Measurements from ENCODE around the gene TBC1D10B.

Gene TBC1D10B

GRCh38 chr16:30357715-30358576 lies 12.3 kb downstream of the TBC1D10B start:
- Histone ChIP-seq H2AK5ac (ENCODE audit: low read length) (no peak overlapping the region), H3K9ac (ENCODE audit: low read length) (no peak overlapping the region)

GRCh38 chr16:30357085-30357714 lies 13.1 kb downstream of the TBC1D10B start:
- peaks cover 52 to 58% of the 10 kb centered on the region in 2 experiments for H3K36me3 ChIP-seq (ENCODE audit: control insufficient read depth in 1 of 2, insufficient read depth in 2 of 2, low read length in 2 of 2)
- peak overlapping the region; percentile 19 for H4K8ac ChIP-seq (ENCODE audit: low read depth, low read length)
- H2BK5ac ChIP-seq (ENCODE audit: low read depth, low read length, poor library complexity): no peak overlapping the region
- peak overlapping the region; percentile 3 for H4K12ac ChIP-seq (ENCODE audit: low read depth, low read length)
- H3K79me2 ChIP-seq (ENCODE audit: control insufficient read depth, insufficient read depth, low read length, poor library complexity): peaks cover 10% of the 10 kb centered on the region
- peaks cover 15% of the 10 kb centered on the region for H3K79me1 ChIP-seq (ENCODE audit: low read length)
- no peak overlapping the region for H3K4me3 ChIP-seq (ENCODE audit: low read depth, low read length)
- no peak overlapping the region for H3K9ac ChIP-seq (ENCODE audit: low read length)
- H2BK120ac ChIP-seq (ENCODE audit: insufficient read depth, low read length, poor library complexity): no peak overlapping the region
- H2BK12ac ChIP-seq (ENCODE audit: low read length): no peak overlapping the region
- H3K27me3 ChIP-seq (ENCODE audit: insufficient read depth, low read length): no peaks in the 10 kb centered on the region
- H3K18ac ChIP-seq (ENCODE audit: low read length): peak overlapping the region; percentile 25
- no peak overlapping the region for H3K14ac ChIP-seq (ENCODE audit: low read length)
- no peak overlapping the region for H2AFZ ChIP-seq (ENCODE audit: insufficient read depth, low read length, poor library complexity)
- H3K27ac ChIP-seq (ENCODE audit: low read depth, low read length): peak overlapping the region; percentile 1
- peaks cover 19 to 20% of the 10 kb centered on the region in 2 experiments for H3K4me1 ChIP-seq (ENCODE audit: control insufficient read depth in 1 of 2, insufficient read depth in 2 of 2, low read length in 2 of 2)
- H3K23ac ChIP-seq (ENCODE audit: low read length): no peak overlapping the region
- WGBS (ENCODE audit: extremely low coverage, insufficient coverage, insufficient read length): no CpG with 5 or more reads among the region's 5 CpGs
- no peak overlapping the region for H3K4me2 ChIP-seq (ENCODE audit: low read length)
- H3K9me3 ChIP-seq (ENCODE audit: insufficient read depth, low read depth, low read length): no peaks in the 10 kb centered on the region
- DNase-seq: no peak
- H2AK5ac ChIP-seq (ENCODE audit: low read length): peak overlapping the region; percentile 30
- H3K4ac ChIP-seq (ENCODE audit: low read depth, low read length): peak overlapping the region; percentile 10
- H4K91ac ChIP-seq (ENCODE audit: low read depth, low read length): peak overlapping the region; percentile 39

More at GRCh38 chr16:30357715-30358576, 12.3 kb downstream of the TBC1D10B start:
- no peak overlapping the region for H3K4ac ChIP-seq (ENCODE audit: low read depth, low read length)
- H3K27me3 ChIP-seq (ENCODE audit: insufficient read depth, low read length): no peaks in the 10 kb centered on the region
- no peak overlapping the region for H2BK120ac ChIP-seq (ENCODE audit: insufficient read depth, low read length, poor library complexity)
- no peak overlapping the region for H2AFZ ChIP-seq (ENCODE audit: insufficient read depth, low read length, poor library complexity)
- peak overlapping the region; percentile 1 for H3K14ac ChIP-seq (ENCODE audit: low read length)
- no peak overlapping the region for H3K23ac ChIP-seq (ENCODE audit: low read length)
- peak overlapping the region; percentile 19 for H2BK12ac ChIP-seq (ENCODE audit: low read length)
- H3K27ac ChIP-seq (ENCODE audit: low read depth, low read length): peak overlapping the region; percentile 1
- H3K4me1 ChIP-seq (ENCODE audit: control insufficient read depth in 1 of 2, insufficient read depth in 2 of 2, low read length in 2 of 2): peaks cover 19 to 20% of the 10 kb centered on the region in 2 experiments
- peaks cover 10% of the 10 kb centered on the region for H3K79me2 ChIP-seq (ENCODE audit: control insufficient read depth, insufficient read depth, low read length, poor library complexity)
- H3K18ac ChIP-seq (ENCODE audit: low read length): no peak overlapping the region
- H3K36me3 ChIP-seq (ENCODE audit: control insufficient read depth in 1 of 2, insufficient read depth in 2 of 2, low read length in 2 of 2): peaks cover 45 to 53% of the 10 kb centered on the region in 2 experiments
- no peak overlapping the region for H4K91ac ChIP-seq (ENCODE audit: low read depth, low read length)
- no CpG with 5 or more reads among the region's 37 CpGs for whole genome bisulfite sequencing (ENCODE audit: extremely low coverage, insufficient coverage, insufficient read length)
- no peaks in the 10 kb centered on the region for H3K9me3 ChIP-seq (ENCODE audit: insufficient read depth, low read depth, low read length)
- peak overlapping the region; percentile 3 for H4K12ac ChIP-seq (ENCODE audit: low read depth, low read length)
- peak overlapping the region; percentile 6 for H3K4me3 ChIP-seq (ENCODE audit: low read depth, low read length)
- peak overlapping the region; percentile 5 for H2BK5ac ChIP-seq (ENCODE audit: low read depth, low read length, poor library complexity)
- DNase-seq: no peak
- no peak overlapping the region for H3K4me2 ChIP-seq (ENCODE audit: low read length)
- peak overlapping the region; percentile 8 for H4K8ac ChIP-seq (ENCODE audit: low read depth, low read length)
- peaks cover 15% of the 10 kb centered on the region for H3K79me1 ChIP-seq (ENCODE audit: low read length)

- H3K27ac ChIP-seq (ENCODE audit: low read depth, low read length): peak overlapping the region; percentile 79
- H3K23ac ChIP-seq (ENCODE audit: low read length): no peak overlapping the region
- H3K4me3 ChIP-seq (ENCODE audit: low read depth, low read length): no peak overlapping the region
- peak overlapping the region; percentile 76 for H4K12ac ChIP-seq (ENCODE audit: low read depth, low read length)
- peak overlapping the region; percentile 90 for H4K8ac ChIP-seq (ENCODE audit: low read depth, low read length)
- no peak for DNase-seq
- WGBS (ENCODE audit: extremely low coverage, insufficient coverage, insufficient read length): no CpG with 5 or more reads among the region's 12 CpGs
- no peak overlapping the region for H3K18ac ChIP-seq (ENCODE audit: low read length)
- H3K4ac ChIP-seq (ENCODE audit: low read depth, low read length): no peak overlapping the region
- H2AFZ ChIP-seq (ENCODE audit: insufficient read depth, low read length, poor library complexity): peak overlapping the region; percentile 9
- H2BK120ac ChIP-seq (ENCODE audit: insufficient read depth, low read length, poor library complexity): no peak overlapping the region
- H3K79me1 ChIP-seq (ENCODE audit: low read length): peaks cover 15% of the 10 kb centered on the region
- peaks cover 10% of the 10 kb centered on the region for H3K79me2 ChIP-seq (ENCODE audit: control insufficient read depth, insufficient read depth, low read length, poor library complexity)
- H2BK12ac ChIP-seq (ENCODE audit: low read length): no peak overlapping the region
- H2BK5ac ChIP-seq (ENCODE audit: low read depth, low read length, poor library complexity): no peak overlapping the region
- H2AK5ac ChIP-seq (ENCODE audit: low read length): peak overlapping the region; percentile 9
- no peaks in the 10 kb centered on the region for H3K9me3 ChIP-seq (ENCODE audit: insufficient read depth, low read depth, low read length)
- no peak overlapping the region for H3K4me2 ChIP-seq (ENCODE audit: low read length)
- H3K9ac ChIP-seq (ENCODE audit: low read length): no peak overlapping the region
- peaks cover 19 to 20% of the 10 kb centered on the region in 2 experiments for H3K4me1 ChIP-seq (ENCODE audit: control insufficient read depth in 1 of 2, insufficient read depth in 2 of 2, low read length in 2 of 2)
- peaks cover 59 to 63% of the 10 kb centered on the region in 2 experiments for H3K36me3 ChIP-seq (ENCODE audit: control insufficient read depth in 1 of 2, insufficient read depth in 2 of 2, low read length in 2 of 2)
- H3K27me3 ChIP-seq (ENCODE audit: insufficient read depth, low read length): no peaks in the 10 kb centered on the region
- H3K14ac ChIP-seq (ENCODE audit: low read length): peak overlapping the region; percentile 4
- H4K91ac ChIP-seq (ENCODE audit: low read depth, low read length): peak overlapping the region; percentile 93
These were observed 13.8 kb downstream of the TBC1D10B start for GRCh38 chr16:30356401-30357084.

- WGBS (ENCODE audit: extremely low coverage, insufficient coverage, insufficient read length): no CpG with 5 or more reads among the region's 7 CpGs
- H4K8ac ChIP-seq (ENCODE audit: low read depth, low read length): peak overlapping the region; percentile 90
- peak overlapping the region; percentile 93 for H4K91ac ChIP-seq (ENCODE audit: low read depth, low read length)
- H3K79me2 ChIP-seq (ENCODE audit: control insufficient read depth, insufficient read depth, low read length, poor library complexity): peaks cover 10% of the 10 kb centered on the region
- peak overlapping the region; percentile 79 for H3K27ac ChIP-seq (ENCODE audit: low read depth, low read length)
- peaks cover 65 to 69% of the 10 kb centered on the region in 2 experiments for H3K36me3 ChIP-seq (ENCODE audit: control insufficient read depth in 1 of 2, insufficient read depth in 2 of 2, low read length in 2 of 2)
- peak overlapping the region; percentile 58 for H3K4me2 ChIP-seq (ENCODE audit: low read length)
- no peak for DNase-seq
- H3K4ac ChIP-seq (ENCODE audit: low read depth, low read length): peak overlapping the region; percentile 29
- H3K14ac ChIP-seq (ENCODE audit: low read length): peak overlapping the region; percentile 89
- H2BK120ac ChIP-seq (ENCODE audit: insufficient read depth, low read length, poor library complexity): peak overlapping the region; percentile 28
- peak overlapping the region; percentile 76 for H4K12ac ChIP-seq (ENCODE audit: low read depth, low read length)
- H2AK5ac ChIP-seq (ENCODE audit: low read length): peak overlapping the region; percentile 69
- no peak overlapping the region for H3K23ac ChIP-seq (ENCODE audit: low read length)
- peaks cover 19 to 20% of the 10 kb centered on the region in 2 experiments for H3K4me1 ChIP-seq (ENCODE audit: control insufficient read depth in 1 of 2, insufficient read depth in 2 of 2, low read length in 2 of 2)
- peak overlapping the region; percentile 19 for H3K9ac ChIP-seq (ENCODE audit: low read length)
- H3K4me3 ChIP-seq (ENCODE audit: low read depth, low read length): no peak overlapping the region
- H3K18ac ChIP-seq (ENCODE audit: low read length): peak overlapping the region; percentile 22
- H3K79me1 ChIP-seq (ENCODE audit: low read length): peaks cover 15% of the 10 kb centered on the region
- H2AFZ ChIP-seq (ENCODE audit: insufficient read depth, low read length, poor library complexity): peak overlapping the region; percentile 5
- no peaks in the 10 kb centered on the region for H3K27me3 ChIP-seq (ENCODE audit: insufficient read depth, low read length)
- peak overlapping the region; percentile 17 for H2BK5ac ChIP-seq (ENCODE audit: low read depth, low read length, poor library complexity)
- H2BK12ac ChIP-seq (ENCODE audit: low read length): no peak overlapping the region
- no peaks in the 10 kb centered on the region for H3K9me3 ChIP-seq (ENCODE audit: insufficient read depth, low read depth, low read length)
These were observed 14.4 kb downstream of the TBC1D10B start for GRCh38 chr16:30355954-30356308.

Measured in trophoblast cell (in vitro differentiated cells and primary cell).